Thoracic aorta (tissue), 2 donors: Measurements from ENCODE around the gene MYOF. TPM values are rescaled to one million over a fixed set of nuclear protein-coding genes. Genes with fewer than 3 reads are reported as not detected.

Experiments
- ATAC-seq: fragments of 150-250 bp; one replicate; pipeline ENCODE4 v1.8.0; 2017; ENCODE audit warnings: low read depth; ENCODE audit not compliant: insufficient number of reproducible peaks, low FRiP score
- DNase-seq: peaks from one replicate; pipeline ENCODE4 v3.0.0-alpha.2; 2020; ENCODE audit warnings: low spot score
- H3K27ac ChIP-seq, 2 donors: fragments of 200-600 bp; sonication (generic); 1 replicate in 1 of 2; 2 replicates in 1 of 2; pipeline ENCODE4 v1.5.1; 2016; ENCODE audit warnings: mild to moderate bottlenecking in 2 of 2, moderate library complexity in 2 of 2
- H3K27me3 ChIP-seq: fragments of 200-600 bp; sonication (generic); replicated peaks from 2 replicates; pipeline ENCODE4 v1.6.0; 2016; ENCODE audit warnings: mild to moderate bottlenecking; ENCODE audit not compliant: insufficient read depth
- H3K36me3 ChIP-seq: fragments of 200-600 bp; sonication (generic); one replicate; pipeline ENCODE4 v1.5.1; 2016
- H3K4me1 ChIP-seq, 2 donors: fragments of 200-600 bp; sonication (generic); 1 replicate in 1 of 2; 2 replicates in 1 of 2; pipeline versions ENCODE4 v1.5.1 to v1.6.0; 2016; ENCODE audit warnings: low read depth in 2 of 2, mild to moderate bottlenecking in 1 of 2; ENCODE audit not compliant: control insufficient read depth in 1 of 2
- H3K4me3 ChIP-seq: fragments of 200-600 bp; sonication (generic); 2 replicates; pipeline ENCODE4 v1.5.1; 2016; ENCODE audit warnings: mild to moderate bottlenecking
- H3K9me3 ChIP-seq: fragments of 200-600 bp; sonication (generic); 2 replicates; pipeline ENCODE4 v1.5.1; 2016
- total RNA-seq, 2 donors: library from RNA; depleted of rRNA; stranded (reverse); fragments of >200 nt; gene quantifications; one replicate each; pipeline versions ENCODE4 v1.1.0 to v1.2.3, GENCODE V29; 2016
- TF ChIP-seq, protein P1 (sequence below): fragments of 200-600 bp; sonication (generic); IDR thresholded peaks from one replicate; pipeline ENCODE4 v1.5.1; 2019; ENCODE audit warnings: antibody characterized with exemption

The MYOF gene
- total RNA-seq, 2 donors from 2014 or later = 132 to 138 TPM

DNA sequence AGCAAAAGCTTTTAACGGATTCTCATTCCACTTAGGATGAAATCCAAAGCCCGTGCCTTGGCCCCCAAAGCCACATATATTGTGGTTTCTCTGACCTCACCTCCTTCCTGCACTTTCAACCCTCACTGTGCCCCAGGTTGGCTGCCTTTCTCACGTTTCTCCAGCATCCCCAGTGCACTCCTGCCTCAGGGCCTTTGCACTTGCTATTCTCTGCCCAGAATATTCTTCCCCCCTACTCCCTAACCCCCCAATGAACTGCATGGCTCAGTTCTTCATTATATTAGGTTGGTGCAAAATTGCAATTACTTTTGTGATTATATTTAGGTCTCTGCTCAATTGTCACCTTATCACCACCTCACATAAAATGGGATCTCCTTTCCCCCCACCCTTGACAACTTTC lies 34.2 kb downstream of the MYOF start:
- H3K4me3 ChIP-seq = no peak overlapping the region
- peak overlapping the region in 1 of 2 donors; percentile 10 for H3K27ac ChIP-seq
- DNase-seq = no peak
- H3K36me3 ChIP-seq = peaks cover 23% of the 10 kb centered on the region
- no peaks in the 10 kb centered on the region for H3K27me3 ChIP-seq
- peaks cover 10 to 34% of the 10 kb centered on the region in 2 donors for H3K4me1 ChIP-seq
- ATAC-seq = no peak
- H3K9me3 ChIP-seq = no peaks in the 10 kb centered on the region
- TF ChIP-seq, protein P1, sequence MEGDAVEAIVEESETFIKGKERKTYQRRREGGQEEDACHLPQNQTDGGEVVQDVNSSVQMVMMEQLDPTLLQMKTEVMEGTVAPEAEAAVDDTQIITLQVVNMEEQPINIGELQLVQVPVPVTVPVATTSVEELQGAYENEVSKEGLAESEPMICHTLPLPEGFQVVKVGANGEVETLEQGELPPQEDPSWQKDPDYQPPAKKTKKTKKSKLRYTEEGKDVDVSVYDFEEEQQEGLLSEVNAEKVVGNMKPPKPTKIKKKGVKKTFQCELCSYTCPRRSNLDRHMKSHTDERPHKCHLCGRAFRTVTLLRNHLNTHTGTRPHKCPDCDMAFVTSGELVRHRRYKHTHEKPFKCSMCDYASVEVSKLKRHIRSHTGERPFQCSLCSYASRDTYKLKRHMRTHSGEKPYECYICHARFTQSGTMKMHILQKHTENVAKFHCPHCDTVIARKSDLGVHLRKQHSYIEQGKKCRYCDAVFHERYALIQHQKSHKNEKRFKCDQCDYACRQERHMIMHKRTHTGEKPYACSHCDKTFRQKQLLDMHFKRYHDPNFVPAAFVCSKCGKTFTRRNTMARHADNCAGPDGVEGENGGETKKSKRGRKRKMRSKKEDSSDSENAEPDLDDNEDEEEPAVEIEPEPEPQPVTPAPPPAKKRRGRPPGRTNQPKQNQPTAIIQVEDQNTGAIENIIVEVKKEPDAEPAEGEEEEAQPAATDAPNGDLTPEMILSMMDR = no peak

- Histone ChIP-seq H3K4me1 (peaks cover 19 to 42% of the 10 kb centered on the region in 2 donors), H3K27me3 (no peaks in the 10 kb centered on the region), H3K4me3 (no peak overlapping the region), H3K36me3 (peaks cover 23% of the 10 kb centered on the region), H3K9me3 (no peaks in the 10 kb centered on the region), H3K27ac (peak overlapping the region in 1 of 2 donors; percentile 97)
- TF ChIP-seq, protein P1 = no peak
- DNase-seq (no peak), ATAC-seq (no peak)
Observed at GRCh38 chr10:93447019-93447418, 35.1 kb downstream of the MYOF start.

- Histone ChIP-seq H3K4me1 (peaks cover 24 to 51% of the 10 kb centered on the region in 2 donors), H3K4me3 (no peak overlapping the region)
- ATAC-seq = no peak
Observed at GRCh38 chr10:93445978-93446720, 36.0 kb downstream of the MYOF start.

DNA sequence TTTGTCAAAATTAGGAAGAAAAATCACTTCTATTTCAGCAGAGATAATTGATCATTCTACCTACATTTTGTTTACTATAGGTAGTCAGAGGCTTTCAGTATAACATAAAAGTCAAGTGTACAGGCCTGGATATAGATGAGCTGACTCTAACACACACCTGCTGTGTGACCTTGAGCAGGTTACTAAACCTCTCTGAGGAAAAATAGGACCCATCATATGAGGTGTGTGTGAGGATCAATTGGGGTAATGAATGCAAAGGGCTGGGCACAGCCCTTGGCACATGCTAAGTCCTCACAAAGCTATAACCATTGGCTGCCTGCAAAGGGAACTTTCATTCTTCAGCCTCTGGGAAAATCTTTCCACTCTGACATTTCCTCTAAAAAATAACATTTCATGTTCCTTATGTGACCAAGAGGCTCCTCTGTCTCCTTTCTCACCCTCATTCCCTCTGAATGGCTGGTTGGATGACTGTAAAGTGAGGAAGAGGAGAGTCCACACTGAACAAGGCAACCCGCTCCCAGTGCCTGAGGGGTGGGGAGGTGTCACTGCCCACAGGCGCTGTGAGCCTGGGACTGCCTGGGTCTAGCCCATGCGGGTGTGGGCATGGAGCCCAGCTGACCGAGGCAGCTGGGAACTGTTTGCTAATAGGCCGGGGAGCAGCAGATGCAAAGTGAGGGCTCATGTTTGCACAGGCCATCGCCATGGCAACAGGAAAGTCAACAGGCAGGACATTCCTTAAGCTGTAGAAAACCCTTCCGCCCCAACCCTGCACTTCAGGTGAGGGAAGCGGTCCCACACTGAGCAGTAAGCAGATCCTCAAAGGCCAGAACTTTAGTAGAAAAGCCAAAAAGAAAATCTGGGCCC lies 36.8 kb downstream of the MYOF start:
- ATAC-seq = peak; percentile 94
- DNase-seq = peak; percentile 91
- H3K4me1 ChIP-seq = peaks cover 30 to 59% of the 10 kb centered on the region in 2 donors

More at GRCh38 chr10:93445978-93446720, 36.0 kb downstream of the MYOF start:
- TF ChIP-seq, protein P1 = no peak
- Histone ChIP-seq H3K36me3 (peaks cover 17% of the 10 kb centered on the region), H3K9me3 (no peaks in the 10 kb centered on the region), H3K27me3 (no peaks in the 10 kb centered on the region), H3K27ac (peak overlapping the region; percentile 85 to 97)
- DNase-seq = no peak

More for the DNA sequence above, 36.8 kb downstream of the MYOF start:
- H3K27me3 ChIP-seq = no peaks in the 10 kb centered on the region
- peaks cover 13% of the 10 kb centered on the region for H3K36me3 ChIP-seq
- peak overlapping the region; percentile 89 to 97 for H3K27ac ChIP-seq
- TF ChIP-seq, protein P1 = no peak
- H3K9me3 ChIP-seq = no peaks in the 10 kb centered on the region
- H3K4me3 ChIP-seq = peak overlapping the region; percentile 31
